Measurements from ENCODE around the gene PCIF1. TPM values are rescaled to one million over a fixed set of nuclear protein-coding genes. Genes with fewer than 3 reads are reported as not detected.
A peak's percentile ranks its signal among the peaks of the same experiment; 100 is the strongest.

The PCIF1 gene
- total RNA-seq, 1 donor from 2014 or later: 42.1 TPM

- TF ChIP-seq CTCF (IDR thresholded peaks at IDR 0.05): peak; percentile 84
- peaks cover 22% of the 10 kb centered on the region for H3K4me1 Mint-ChIP-seq (ENCODE audit: unreplicated experiment)
- no peaks in the 10 kb centered on the region for H3K9me3 Mint-ChIP-seq (ENCODE audit: unreplicated experiment)
- H3K4me3 Mint-ChIP-seq (ENCODE audit: unreplicated experiment): peak overlapping the region; percentile 88
- H3K27ac Mint-ChIP-seq (ENCODE audit: unreplicated experiment): peak overlapping the region; percentile 93
- no peaks in the 10 kb centered on the region for H3K27me3 Mint-ChIP-seq (ENCODE audit: unreplicated experiment)
- H3K36me3 Mint-ChIP-seq (ENCODE audit: unreplicated experiment): peaks cover 8% of the 10 kb centered on the region
- peak; percentile 94 for DNase-seq (ENCODE audit: extremely low spot score, unreplicated experiment)
These were observed 44.2 kb upstream of the PCIF1 start for GRCh38 chr20:45890077-45890984.

GRCh38 chr20:45890985-45891983, 43.2 kb upstream of the PCIF1 start, which contains the start of the genes CTSA and NEURL2:
Gene CTSA, plus strand, starts transcription at chr20:45891335. Its CDS starts 234 bp downstream, at chr20:45891569.
Gene NEURL2, minus strand, starts transcription at chr20:45891208. Its CDS starts 217 bp downstream, at chr20:45890991.
- no peak for TF ChIP-seq CTCF (IDR thresholded peaks at IDR 0.05)
- no peaks in the 10 kb centered on the region for H3K9me3 Mint-ChIP-seq (ENCODE audit: unreplicated experiment)
- peaks cover 8% of the 10 kb centered on the region for H3K36me3 Mint-ChIP-seq (ENCODE audit: unreplicated experiment)
- H3K4me3 Mint-ChIP-seq (ENCODE audit: unreplicated experiment): peak within 1 kb of the TSS; percentile 88
- no peaks in the 10 kb centered on the region for H3K27me3 Mint-ChIP-seq (ENCODE audit: unreplicated experiment)
- peak within 1 kb of the TSS; percentile 93 for H3K27ac Mint-ChIP-seq (ENCODE audit: unreplicated experiment)
- DNase-seq (ENCODE audit: extremely low spot score, unreplicated experiment): peak; percentile 95
- H3K4me1 Mint-ChIP-seq (ENCODE audit: unreplicated experiment): peaks cover 19% of the 10 kb centered on the region

DNA sequence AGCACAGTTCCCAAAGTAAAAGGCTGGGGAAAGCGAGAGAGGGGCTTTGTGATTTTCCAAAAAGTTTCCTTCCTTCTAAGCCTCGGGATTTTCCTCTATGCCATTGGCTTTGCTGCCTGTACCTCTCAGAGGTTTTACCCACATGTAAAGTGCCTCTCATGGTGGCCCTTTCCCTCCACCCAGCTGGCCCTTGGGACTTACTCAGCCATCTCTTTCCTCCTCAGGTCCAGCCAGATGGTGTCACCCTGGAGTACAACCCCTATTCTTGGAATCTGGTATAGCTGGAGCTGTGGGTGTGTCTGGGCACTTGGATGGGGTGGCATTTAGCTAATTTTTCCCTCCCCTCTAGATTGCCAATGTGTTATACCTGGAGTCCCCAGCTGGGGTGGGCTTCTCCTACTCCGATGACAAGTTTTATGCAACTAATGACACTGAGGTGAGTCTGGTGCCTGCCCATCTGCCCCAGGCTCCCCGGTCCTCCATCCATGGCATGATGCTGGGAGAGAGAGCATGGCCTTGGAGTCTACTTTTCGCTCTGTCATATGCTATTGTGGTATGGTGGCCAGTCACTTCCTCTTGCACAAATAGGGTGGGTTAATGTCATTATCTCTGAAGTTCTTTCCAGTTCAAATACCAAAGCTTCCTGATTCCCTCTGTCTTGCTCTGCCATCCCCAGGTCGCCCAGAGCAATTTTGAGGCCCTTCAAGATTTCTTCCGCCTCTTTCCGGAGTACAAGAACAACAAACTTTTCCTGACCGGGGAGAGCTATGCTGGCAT, 42.2 kb upstream of the PCIF1 start:
- Mint-ChIP-seq H3K9me3 (ENCODE audit: unreplicated experiment) (no peaks in the 10 kb centered on the region), H3K27me3 (ENCODE audit: unreplicated experiment) (no peaks in the 10 kb centered on the region), H3K36me3 (ENCODE audit: unreplicated experiment) (peaks cover 13% of the 10 kb centered on the region), H3K27ac (ENCODE audit: unreplicated experiment) (peak overlapping the region; percentile 86), H3K4me1 (ENCODE audit: unreplicated experiment) (peaks cover 18% of the 10 kb centered on the region), H3K4me3 (ENCODE audit: unreplicated experiment) (peak overlapping the region; percentile 88)
- peak; percentile 9 for TF ChIP-seq CTCF (IDR thresholded peaks at IDR 0.05)
- no peak for DNase-seq (ENCODE audit: extremely low spot score, unreplicated experiment)

DNA sequence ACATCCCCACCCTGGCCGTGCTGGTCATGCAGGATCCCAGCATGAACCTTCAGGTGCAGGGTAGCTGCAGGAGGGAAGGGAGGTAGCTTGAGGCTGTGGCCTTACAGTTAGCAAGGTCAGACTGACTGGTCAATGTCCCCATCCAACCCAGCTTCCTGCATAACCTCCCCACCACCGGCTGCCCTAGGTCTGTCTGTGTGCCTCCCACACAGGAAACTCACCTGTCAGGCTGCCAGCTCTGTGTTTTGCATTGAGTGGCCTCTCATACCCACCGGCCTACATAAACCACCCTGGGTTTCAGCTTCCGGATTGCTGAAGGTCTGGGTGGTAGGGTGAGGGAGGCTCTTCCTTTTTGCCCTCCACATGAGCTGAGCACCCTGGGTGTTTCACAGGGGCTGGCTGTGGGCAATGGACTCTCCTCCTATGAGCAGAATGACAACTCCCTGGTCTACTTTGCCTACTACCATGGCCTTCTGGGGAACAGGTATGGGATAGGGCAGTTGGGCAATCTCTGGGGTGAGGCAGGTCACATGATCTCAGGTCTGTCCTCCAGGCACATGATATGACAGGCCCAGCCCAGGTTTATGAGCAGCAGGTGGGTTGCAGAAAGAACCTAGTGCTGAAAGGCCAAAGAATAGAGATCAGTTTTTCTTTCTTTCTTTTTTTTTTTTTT, 41.5 kb upstream of the PCIF1 start:
- no peak for DNase-seq (ENCODE audit: extremely low spot score, unreplicated experiment)
- H3K9me3 Mint-ChIP-seq (ENCODE audit: unreplicated experiment): no peaks in the 10 kb centered on the region
- no peak for TF ChIP-seq CTCF (IDR thresholded peaks at IDR 0.05)
- peak overlapping the region; percentile 88 for H3K4me3 Mint-ChIP-seq (ENCODE audit: unreplicated experiment)
- peaks cover 21% of the 10 kb centered on the region for H3K36me3 Mint-ChIP-seq (ENCODE audit: unreplicated experiment)
- H3K27ac Mint-ChIP-seq (ENCODE audit: unreplicated experiment): no peak overlapping the region
- H3K27me3 Mint-ChIP-seq (ENCODE audit: unreplicated experiment): no peaks in the 10 kb centered on the region
- peaks cover 18% of the 10 kb centered on the region for H3K4me1 Mint-ChIP-seq (ENCODE audit: unreplicated experiment)

Measured in osteocyte (in vitro differentiated cells).